Smooth muscle cell (in vitro differentiated cells): Measurements from ENCODE around the gene RHBDD3. TPM values are rescaled to one million over a fixed set of nuclear protein-coding genes. Genes with fewer than 3 reads are reported as not detected.

Experiments used
- DNase-seq: peaks from one replicate; lab custom pipeline; 2025; ENCODE audit not compliant: unreplicated experiment; lab: John Stamatoyannopoulos, UW
- H2AFZ ChIP-seq: fragments of 200-600 bp; sonication (generic); 2 replicates; pipeline ENCODE4 v1.6.0; 2016; ENCODE audit warnings: antibody characterized with exemption, low read depth, mild to moderate bottlenecking
- H3F3A ChIP-seq: fragments of 200-600 bp; sonication (generic); 2 replicates; pipeline ENCODE4 v1.6.0; 2017; ENCODE audit warnings: antibody characterized with exemption, low read depth
- H3K27ac ChIP-seq: fragments of 200-600 bp; sonication (generic); 2 replicates; pipeline ENCODE4 v1.5.1; 2016; ENCODE audit warnings: low read depth, mild to moderate bottlenecking
- H3K27me3 ChIP-seq: fragments of 200-600 bp; sonication (generic); 2 replicates; pipeline ENCODE4 v1.6.1; 2016; ENCODE audit warnings: low read depth, mild to moderate bottlenecking
- H3K36me3 ChIP-seq: fragments of 200-600 bp; sonication (generic); 2 replicates; pipeline ENCODE4 v1.5.1; 2016; ENCODE audit warnings: low read depth
- H3K4me1 ChIP-seq: fragments of 200-600 bp; sonication (generic); 2 replicates; pipeline ENCODE4 v1.5.1; 2016; ENCODE audit warnings: low read depth
- H3K4me2 ChIP-seq: fragments of 200-600 bp; sonication (generic); 2 replicates; pipeline ENCODE4 v1.6.0; 2016; ENCODE audit warnings: mild to moderate bottlenecking
- H3K4me3 ChIP-seq: fragments of 200-600 bp; sonication (generic); 2 replicates; pipeline ENCODE4 v1.5.1; 2016; ENCODE audit warnings: mild to moderate bottlenecking
- H3K79me2 ChIP-seq: fragments of 200-600 bp; sonication (generic); 2 replicates; pipeline ENCODE4 v1.6.0; 2016; ENCODE audit warnings: low read depth, mild to moderate bottlenecking
- H3K9ac ChIP-seq: fragments of 200-600 bp; sonication (generic); 2 replicates; pipeline ENCODE4 v1.6.0; 2016; ENCODE audit warnings: low read depth
- H3K9me3 ChIP-seq: fragments of 200-600 bp; sonication (generic); replicated peaks from 2 replicates; pipeline ENCODE4 v1.5.1; 2016; ENCODE audit warnings: low read depth
- H4K20me1 ChIP-seq: fragments of 200-600 bp; sonication (generic); 2 replicates; pipeline ENCODE4 v1.6.0; 2016; ENCODE audit warnings: low read depth
- CTCF ChIP-seq: fragments of 200-600 bp; sonication (generic); IDR thresholded peaks from 2 replicates; pipeline ENCODE4 v1.5.1; 2017; ENCODE audit warnings: borderline replicate concordance, mild to moderate bottlenecking, antibody characterized with exemption; ENCODE audit not compliant: insufficient read depth, poor library complexity, severe bottlenecking
- whole genome bisulfite sequencing: methylation state at CpG from one replicate; pipeline ENCODE4 v1.1.7; 2016; ENCODE audit warnings: low lambda C conversion rate; 5-methylcytosine and 5-hydroxymethylcytosine counted together
- polyA plus RNA-seq: library from polyadenylated mRNA; unstranded; fragments of >200 nt; fragmentation: Nextera tagmentation; extraction: Ambion mirVana; gene quantifications from 2 replicates; pipeline ENCODE4 v1.2.1, GENCODE V29; 2016
- total RNA-seq: library from RNA; depleted of rRNA; stranded (reverse); fragments of >200 nt; gene quantifications from 2 replicates; pipeline ENCODE4 v1.2.3, GENCODE V29; 2014

The RHBDD3 gene
- total and polyA plus RNA-seq, 2 experiments from 2014 or later, result 16.5 to 39.1 TPM

- Histone ChIP-seq H3K27ac (no peak overlapping the region), H3K4me2 (no peak overlapping the region), H4K20me1 (peaks cover 100% of the 10 kb centered on the region), H3K9me3 (no peaks in the 10 kb centered on the region), H3K27me3 (no peaks in the 10 kb centered on the region), H3K36me3 (peaks cover 46% of the 10 kb centered on the region), H2AFZ (no peak overlapping the region), H3K4me3 (no peak overlapping the region), H3F3A (peaks cover 42% of the 10 kb centered on the region), H3K4me1 (no peaks in the 10 kb centered on the region), H3K9ac (no peak overlapping the region), H3K79me2 (peaks cover 66% of the 10 kb centered on the region)
- TF ChIP-seq CTCF, result no peak
- 92% methylated on average over 7 of the region's 7 CpGs for WGBS
- DNase-seq, result no peak
Measured at GRCh38 chr22:29291215-29291614, 23.4 kb upstream of the RHBDD3 start.

GRCh38 chr22:29290061-29290460, 22.3 kb upstream of the RHBDD3 start:
- Histone ChIP-seq H3K27me3 (no peaks in the 10 kb centered on the region), H3K4me3 (no peak overlapping the region), H4K20me1 (peaks cover 100% of the 10 kb centered on the region), H3K4me1 (no peaks in the 10 kb centered on the region), H2AFZ (no peak overlapping the region), H3K4me2 (no peak overlapping the region), H3K36me3 (peaks cover 40% of the 10 kb centered on the region), H3K27ac (no peak overlapping the region), H3K9ac (no peak overlapping the region), H3F3A (peaks cover 35% of the 10 kb centered on the region), H3K9me3 (no peaks in the 10 kb centered on the region), H3K79me2 (peaks cover 77% of the 10 kb centered on the region)
- 93% methylated on average over 5 of the region's 5 CpGs for WGBS
- no peak for DNase-seq
- no peak for TF ChIP-seq CTCF

- no peak overlapping the region for H3K9ac ChIP-seq
- no peaks in the 10 kb centered on the region for H3K4me1 ChIP-seq
- H3K79me2 ChIP-seq, result peaks cover 84% of the 10 kb centered on the region
- peaks cover 34% of the 10 kb centered on the region for H3K36me3 ChIP-seq
- TF ChIP-seq CTCF, result no peak
- no peak overlapping the region for H3K4me3 ChIP-seq
- no peaks in the 10 kb centered on the region for H3K27me3 ChIP-seq
- H3K4me2 ChIP-seq, result no peak overlapping the region
- H2AFZ ChIP-seq, result no peak overlapping the region
- DNase-seq, result no peak
- H4K20me1 ChIP-seq, result peaks cover 100% of the 10 kb centered on the region
- no peaks in the 10 kb centered on the region for H3K9me3 ChIP-seq
- H3K27ac ChIP-seq, result no peak overlapping the region
- WGBS, result 91% methylated on average over 2 of the region's 2 CpGs
- H3F3A ChIP-seq, result peaks cover 28% of the 10 kb centered on the region
Measured at GRCh38 chr22:29288837-29289236, 21.1 kb upstream of the RHBDD3 start.

GRCh38 chr22:29284196-29284595, 16.4 kb upstream of the RHBDD3 start:
- peaks cover 23% of the 10 kb centered on the region for H3K36me3 ChIP-seq
- no peak overlapping the region for H3K27ac ChIP-seq
- no peak overlapping the region for H3K4me2 ChIP-seq
- H3K4me1 ChIP-seq, result no peaks in the 10 kb centered on the region
- no peaks in the 10 kb centered on the region for H3K27me3 ChIP-seq
- no peak for TF ChIP-seq CTCF
- no peak overlapping the region for H2AFZ ChIP-seq
- peaks cover 95% of the 10 kb centered on the region for H3K79me2 ChIP-seq
- H3F3A ChIP-seq, result no peaks in the 10 kb centered on the region
- WGBS, result 97% methylated on average over 3 of the region's 3 CpGs
- DNase-seq, result no peak
- H3K9me3 ChIP-seq, result no peaks in the 10 kb centered on the region
- no peak overlapping the region for H3K9ac ChIP-seq
- peaks cover 100% of the 10 kb centered on the region for H4K20me1 ChIP-seq
- no peak overlapping the region for H3K4me3 ChIP-seq
